GM12878 (cell line): ENCODE data around the gene SLU7. TPM values are rescaled to one million over a fixed set of nuclear protein-coding genes. Genes with fewer than 3 reads are reported as not detected.

Experiments
- ATAC-seq: fragments of 200-7000 bp; cut with Tn5 transposase; 3 replicates; pipeline ENCODE4 v1.9.1; 2020; ENCODE audit warnings: mild to moderate bottlenecking, moderate library complexity
- BruUV-seq: library from RNA; stranded (reverse); fragments of 400-500 nt; replicated peaks from 2 replicates; lab custom pipeline; 2021; lab: Mats Ljungman, UMichigan
- CTCF ChIA-PET: fragments of 300-600 bp; sonication (Branson Sonifier 250); formaldehyde crosslinking; extraction: SDS; loops from one replicate; lab custom pipeline; 2021; ENCODE audit warnings: inconsistent platforms; lab: Yijun Ruan, JAX
- POLR2A ChIA-PET: fragments of 350-600 bp; formaldehyde crosslinking; extraction: SDS; loops from one replicate; lab custom pipeline; 2021; ENCODE audit warnings: inconsistent platforms; lab: Charles Lee
- RAD21 ChIA-PET: fragments of 300-600 bp; sonication (Branson Sonifier 250); formaldehyde crosslinking; loops from one replicate; lab custom pipeline; 2023; ENCODE audit warnings: antibody characterized with exemption; ENCODE audit not compliant: unreplicated experiment; lab: Charles Lee
- SMC1A ChIA-PET: fragments of 300-600 bp; sonication (Branson Sonifier 250); formaldehyde crosslinking; loops from one replicate; lab custom pipeline; 2023; ENCODE audit not compliant: unreplicated experiment, uncharacterized antibody; lab: Charles Lee
- DNase-seq: peaks from one replicate; pipeline ENCODE4 v3.0.0-alpha.2; 2011; ENCODE audit warnings: low read depth, low spot score
- FAIRE-seq: peaks from 3 replicates; lab custom pipeline; 2011; peaks lifted over from hg19 to GRCh38; lab: Jason Lieb, UNC
- H2AFZ ChIP-seq: 2 replicates; pipeline ENCODE4 v1.6.0; 2011; ENCODE audit warnings: low read depth, low read length, control low read depth; ENCODE audit not compliant: control insufficient read depth
- H3K27ac ChIP-seq: 2 replicates; pipeline ENCODE4 v1.5.1; 2011; ENCODE audit warnings: control low read depth; ENCODE audit not compliant: control insufficient read depth, insufficient read depth
- H3K27me3 ChIP-seq, 2 experiments: replicated peaks in 1 of 2; 2 replicates each; pipeline versions ENCODE4 v1.6.0 to v1.6.1; 2011; ENCODE audit warnings: low read length in 1 of 2; ENCODE audit not compliant: control insufficient read depth in 2 of 2, insufficient read depth in 2 of 2
- H3K36me3 ChIP-seq, 2 experiments: 2 replicates each; pipeline ENCODE4 v1.5.1; 2011; ENCODE audit warnings: low read length in 1 of 2; ENCODE audit not compliant: control insufficient read depth in 2 of 2, insufficient read depth in 2 of 2
- H3K4me1 ChIP-seq: 2 replicates; pipeline ENCODE4 v1.6.1; 2011; ENCODE audit warnings: mild to moderate bottlenecking, low read length, moderate library complexity, mixed read lengths; ENCODE audit not compliant: control insufficient read depth, insufficient read depth
- H3K4me2 ChIP-seq: 2 replicates; pipeline ENCODE4 v1.6.0; 2011; ENCODE audit warnings: control low read depth; ENCODE audit not compliant: control insufficient read depth, insufficient read depth
- H3K4me3 ChIP-seq: fragments of 200-600 bp; sonication (generic); 2 replicates; pipeline ENCODE4 v1.5.1; 2016
- H3K79me2 ChIP-seq: 2 replicates; pipeline ENCODE4 v1.6.0; 2011; ENCODE audit warnings: low read length; ENCODE audit not compliant: control insufficient read depth, insufficient read depth
- H3K9ac ChIP-seq: 2 replicates; pipeline ENCODE4 v1.8.0; 2011; ENCODE audit warnings: low read length, control low read depth, mixed read lengths; ENCODE audit not compliant: control insufficient read depth, insufficient read depth
- H3K9me3 ChIP-seq: replicated peaks from 3 replicates; pipeline ENCODE4 v1.5.1; 2011; ENCODE audit warnings: mild to moderate bottlenecking, low read length; ENCODE audit not compliant: control insufficient read depth, insufficient read depth
- H4K20me1 ChIP-seq: 2 replicates; pipeline ENCODE4 v1.6.0; 2011; ENCODE audit not compliant: control insufficient read depth, insufficient read depth
- BACH1 ChIP-seq: fragments of 450-650 bp; IDR thresholded peaks from 2 replicates; pipeline ENCODE4 v1.6.1; 2017; ENCODE audit warnings: mild to moderate bottlenecking, borderline replicate concordance
- BRCA1 ChIP-seq: IDR thresholded peaks from 2 replicates; pipeline ENCODE4 v1.6.1; 2011; ENCODE audit warnings: low read depth, low read length, improper control_type of control experiment
- CBX3 ChIP-seq: fragments of 200-600 bp; sonication (generic); IDR thresholded peaks from 2 replicates; pipeline ENCODE4 v1.6.1; 2016; ENCODE audit warnings: low read depth, borderline replicate concordance
- HDAC2 ChIP-seq: fragments of 200-600 bp; sonication (generic); IDR thresholded peaks from 2 replicates; pipeline ENCODE4 v1.6.1; 2017
- MTA2 ChIP-seq: fragments of 450-650 bp; IDR thresholded peaks from 2 replicates; pipeline ENCODE4 v1.6.1; 2016; ENCODE audit warnings: low read depth, mild to moderate bottlenecking, moderate library complexity
- POLR2AphosphoS2 ChIP-seq: IDR thresholded peaks from 2 replicates; pipeline ENCODE4 v1.6.1; 2011; ENCODE audit warnings: low read depth, mild to moderate bottlenecking, low read length, improper control_type of control experiment, moderate library complexity
- RCOR1 ChIP-seq: conservative IDR thresholded peaks from 2 replicates; pipeline ENCODE4 v1.6.1; 2012; ENCODE audit warnings: low read depth, low read length, improper control_type of control experiment
- SMC3 ChIP-seq: IDR thresholded peaks from 2 replicates; pipeline ENCODE4 v1.6.1; 2011; ENCODE audit warnings: low read length, improper control_type of control experiment, borderline replicate concordance
- SUZ12 ChIP-seq: fragments of 200-600 bp; sonication (generic); IDR thresholded peaks from one replicate; pipeline ENCODE4 v1.6.1; 2018; ENCODE audit warnings: antibody characterized with exemption, mild to moderate bottlenecking; ENCODE audit not compliant: unreplicated experiment
- YY1 ChIP-seq: IDR thresholded peaks from 2 replicates; pipeline ENCODE4 v1.6.1; 2011; ENCODE audit warnings: low read depth, mild to moderate bottlenecking, low read length
- WGBS: methylation state at CpG from one replicate; pipeline ENCODE4 v1.1.6; 2016; ENCODE audit warnings: low lambda C conversion rate; ENCODE audit not compliant: insufficient replicate concordance, insufficient coverage; ENCODE audit errors: missing lambda C conversion rate; 5-methylcytosine and 5-hydroxymethylcytosine counted together
- in situ Hi-C: fragments of 300-500 bp; cut with MboI; formaldehyde crosslinking; loops from 9 replicates; pipeline ENCODE4 v1.14.3; 2018; ENCODE audit warnings: mixed read lengths
- intact Hi-C: fragments of 100-400 bp; cut with micrococcal nuclease; formaldehyde crosslinking; loops from one replicate; pipeline ENCODE4 v1.14.2; 2022; ENCODE audit not compliant: unreplicated experiment
- polyA plus RNA-seq, 11 experiments: library from polyadenylated mRNA; depleted of rRNA in 4 of 11; unstranded in 6 of 11; stranded (reverse) in 5 of 11; fragments of >200 nt; fragmentation: Nextera tagmentation in 4 of 11; fragmentation: Illumina TruSeq in 1 of 11; extraction: Ambion mirVana in 4 of 11; extraction: Trizol in 1 of 11; gene quantifications; 1 replicate in 1 of 11; 2 replicates in 10 of 11; pipeline versions ENCODE4 v1.2.1 to v1.2.3, GENCODE V29; 2011 to 2016; ENCODE audit warnings: inconsistent platforms in 2 of 11, missing spikeins in 2 of 11, low read depth in 1 of 11
- total RNA-seq, 4 experiments: library from RNA; depleted of rRNA in 3 of 4; stranded (reverse); fragments of >200 nt in 3 of 4; fragmentation: Illumina TruSeq in 1 of 4; extraction: Trizol in 1 of 4; gene quantifications; 2 replicates each; pipeline versions ENCODE4 v1.2.1 to v1.2.3, GENCODE V29; 2013 to 2021
- TF ChIP-seq, protein P1 (sequence below): IDR thresholded peaks from 2 replicates; pipeline ENCODE4 v1.6.1; 2012; ENCODE audit warnings: low read length, inconsistent platforms
- TF ChIP-seq, protein P2 (sequence below): fragments of 450-650 bp; IDR thresholded peaks from 2 replicates; pipeline ENCODE4 v1.6.1; 2017; ENCODE audit warnings: low read depth, mild to moderate bottlenecking, moderate library complexity

SLU7 gene
- total and polyA plus RNA-seq, 10 of the 15 experiments (the other 5 are each of a cell fraction or from before 2014, with no cell fraction given): 32.7 to 55.2 (median 46.6) TPM

GRCh38 chr5:160463227-160463626, 44.3 kb upstream of the SLU7 start:
- Histone ChIP-seq H3K9me3 (no peaks in the 10 kb centered on the region; the same call in 2 of the 3 replicates), H3K27ac (peak overlapping the region; percentile 68; the same call in 1 of the 2 replicates), H3K79me2 (peaks cover 42% of the 10 kb centered on the region), H3K9ac (no peak overlapping the region), H3K4me3 (no peak overlapping the region), H3K27me3 (no peaks in the 10 kb centered on the region), H3K4me1 (peaks cover 55% of the 10 kb centered on the region), H2AFZ (no peak overlapping the region), H4K20me1 (no peaks in the 10 kb centered on the region), H3K4me2 (no peak overlapping the region; the same call in 1 of the 2 replicates), H3K36me3 (no peaks in the 10 kb centered on the region)
- WGBS: 90% methylated on average over 4 of the region's 4 CpGs
- ChIA-PET CTCF (interaction anchor here (0.7 to 9.8 kb wide), 4 partner anchors 17 to 44 kb away, joined by 3 to 230 read pairs (median 6); no protein-coding TSS in a partner anchor), RAD21 (interaction anchor here (1.0 to 9.8 kb wide), 7 partner anchors 9 to 45 kb away, joined by 4 to 329 read pairs (median 17); no protein-coding TSS in a partner anchor), SMC1A (interaction anchor here (0.8 to 15.7 kb wide), 7 partner anchors 10 to 44 kb away, joined by 3 to 511 read pairs (median 50); partner anchors contain the start of gene SLU7), POLR2A (interaction anchor here (1.0 to 6.2 kb wide), 8 partner anchors 10 to 380 kb away, joined by 4 to 156 read pairs (median 8); partner anchors contain the start of gene SLU7)
- DNase-seq (no peak), FAIRE-seq (no peak), ATAC-seq (no peak)
- intact Hi-C loops (loop anchor here (10.0 kb wide), 1 partner anchor 1258 kb away; the partner anchor contains the start of gene RNF145), in situ Hi-C loops (no loop called here)
- BruUV-seq: no TSS peak
- TF ChIP-seq HDAC2 (no peak), POLR2AphosphoS2 (no peak), MTA2 (no peak), BRCA1 (no peak), BACH1 (no peak), CBX3 (no peak), SUZ12 (no peak), RCOR1 (no peak), SMC3 (no peak), YY1 (no peak)
- TF ChIP-seq, protein P1, sequence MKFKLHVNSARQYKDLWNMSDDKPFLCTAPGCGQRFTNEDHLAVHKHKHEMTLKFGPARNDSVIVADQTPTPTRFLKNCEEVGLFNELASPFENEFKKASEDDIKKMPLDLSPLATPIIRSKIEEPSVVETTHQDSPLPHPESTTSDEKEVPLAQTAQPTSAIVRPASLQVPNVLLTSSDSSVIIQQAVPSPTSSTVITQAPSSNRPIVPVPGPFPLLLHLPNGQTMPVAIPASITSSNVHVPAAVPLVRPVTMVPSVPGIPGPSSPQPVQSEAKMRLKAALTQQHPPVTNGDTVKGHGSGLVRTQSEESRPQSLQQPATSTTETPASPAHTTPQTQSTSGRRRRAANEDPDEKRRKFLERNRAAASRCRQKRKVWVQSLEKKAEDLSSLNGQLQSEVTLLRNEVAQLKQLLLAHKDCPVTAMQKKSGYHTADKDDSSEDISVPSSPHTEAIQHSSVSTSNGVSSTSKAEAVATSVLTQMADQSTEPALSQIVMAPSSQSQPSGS: no peak
- TF ChIP-seq, protein P2, sequence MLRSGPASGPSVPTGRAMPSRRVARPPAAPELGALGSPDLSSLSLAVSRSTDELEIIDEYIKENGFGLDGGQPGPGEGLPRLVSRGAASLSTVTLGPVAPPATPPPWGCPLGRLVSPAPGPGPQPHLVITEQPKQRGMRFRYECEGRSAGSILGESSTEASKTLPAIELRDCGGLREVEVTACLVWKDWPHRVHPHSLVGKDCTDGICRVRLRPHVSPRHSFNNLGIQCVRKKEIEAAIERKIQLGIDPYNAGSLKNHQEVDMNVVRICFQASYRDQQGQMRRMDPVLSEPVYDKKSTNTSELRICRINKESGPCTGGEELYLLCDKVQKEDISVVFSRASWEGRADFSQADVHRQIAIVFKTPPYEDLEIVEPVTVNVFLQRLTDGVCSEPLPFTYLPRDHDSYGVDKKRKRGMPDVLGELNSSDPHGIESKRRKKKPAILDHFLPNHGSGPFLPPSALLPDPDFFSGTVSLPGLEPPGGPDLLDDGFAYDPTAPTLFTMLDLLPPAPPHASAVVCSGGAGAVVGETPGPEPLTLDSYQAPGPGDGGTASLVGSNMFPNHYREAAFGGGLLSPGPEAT: no peak
